ENCODE results near the gene HMOX1. TPM values are rescaled to one million over a fixed set of nuclear protein-coding genes. Genes with fewer than 3 reads are reported as not detected.

Gene HMOX1, protein sequence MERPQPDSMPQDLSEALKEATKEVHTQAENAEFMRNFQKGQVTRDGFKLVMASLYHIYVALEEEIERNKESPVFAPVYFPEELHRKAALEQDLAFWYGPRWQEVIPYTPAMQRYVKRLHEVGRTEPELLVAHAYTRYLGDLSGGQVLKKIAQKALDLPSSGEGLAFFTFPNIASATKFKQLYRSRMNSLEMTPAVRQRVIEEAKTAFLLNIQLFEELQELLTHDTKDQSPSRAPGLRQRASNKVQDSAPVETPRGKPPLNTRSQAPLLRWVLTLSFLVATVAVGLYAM
- 8.0 and 34.6 TPM in 2 replicates for total RNA-seq

DNA sequence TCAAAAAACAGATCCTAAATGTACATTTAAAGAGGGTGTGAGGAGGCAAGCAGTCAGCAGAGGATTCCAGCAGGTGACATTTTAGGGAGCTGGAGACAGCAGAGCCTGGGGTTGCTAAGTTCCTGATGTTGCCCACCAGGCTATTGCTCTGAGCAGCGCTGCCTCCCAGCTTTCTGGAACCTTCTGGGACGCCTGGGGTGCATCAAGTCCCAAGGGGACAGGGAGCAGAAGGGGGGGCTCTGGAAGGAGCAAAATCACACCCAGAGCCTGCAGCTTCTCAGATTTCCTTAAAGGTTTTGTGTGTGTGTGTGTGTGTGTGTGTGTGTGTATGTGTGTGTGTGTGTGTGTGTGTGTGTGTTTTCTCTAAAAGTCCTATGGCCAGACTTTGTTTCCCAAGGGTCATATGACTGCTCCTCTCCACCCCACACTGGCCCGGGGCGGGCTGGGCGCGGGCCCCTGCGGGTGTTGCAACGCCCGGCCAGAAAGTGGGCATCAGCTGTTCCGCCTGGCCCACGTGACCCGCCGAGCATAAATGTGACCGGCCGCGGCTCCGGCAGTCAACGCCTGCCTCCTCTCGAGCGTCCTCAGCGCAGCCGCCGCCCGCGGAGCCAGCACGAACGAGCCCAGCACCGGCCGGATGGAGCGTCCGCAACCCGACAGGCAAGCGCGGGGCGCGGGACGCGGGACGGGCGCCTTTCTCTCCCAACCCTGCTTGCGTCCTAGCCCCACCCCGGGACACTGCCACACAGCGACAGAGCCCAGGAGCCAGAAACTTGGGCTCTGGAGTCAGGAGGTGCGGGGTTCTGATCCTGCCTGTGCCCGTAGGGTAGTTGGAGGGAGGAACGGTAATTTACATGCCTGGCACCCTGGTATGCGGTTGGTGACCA is at the start of gene HMOX1:
TSS of gene HMOX1 (plus strand) at position 560 of the 887 bp plus-strand sequence. CDS start at position 638, 78 bp downstream.

DNA sequence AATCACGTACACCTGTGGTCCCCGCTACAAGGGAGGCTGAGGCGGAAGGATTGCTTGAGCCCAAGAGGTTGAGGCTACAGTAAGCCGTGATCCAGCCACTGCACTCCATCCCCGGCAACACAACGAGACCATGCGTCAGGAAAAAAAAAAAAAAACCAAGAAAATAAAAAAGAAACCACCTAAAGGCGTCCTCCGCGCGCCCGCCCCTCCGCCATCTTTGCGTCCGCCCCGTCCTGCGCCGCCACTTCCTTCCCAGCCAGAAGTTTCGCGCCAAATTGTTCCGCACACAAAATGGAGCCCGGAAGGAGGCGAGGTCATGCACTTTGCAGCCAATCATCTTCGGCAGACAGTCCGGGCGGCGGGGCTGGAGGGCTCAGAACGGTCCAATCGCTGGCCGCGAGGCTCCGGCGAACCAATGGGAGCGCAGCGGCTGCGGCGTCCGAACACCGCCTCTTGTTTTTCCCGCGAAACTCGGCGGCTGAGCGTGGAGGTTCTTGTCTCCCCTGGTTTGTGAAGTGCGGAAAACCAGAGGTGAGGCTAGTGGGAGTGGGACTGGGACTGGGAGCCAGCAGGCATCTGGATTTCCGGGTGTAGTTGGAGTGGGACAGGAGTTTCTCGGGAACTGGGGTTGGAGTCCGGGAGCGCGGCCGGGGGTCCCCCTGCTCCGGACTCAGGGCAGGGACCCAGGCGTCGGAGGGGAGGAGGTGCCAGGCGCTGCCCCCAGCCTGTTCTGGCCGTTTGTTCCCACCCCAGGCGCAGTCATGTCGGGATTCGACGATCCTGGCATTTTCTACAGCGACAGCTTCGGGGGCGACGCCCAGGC is 19.0 kb downstream of the HMOX1 start, which contains the start of gene MCM5:
TSS of gene MCM5 (plus strand) at position 463 of the 823 bp plus-strand sequence. CDS start at position 762, 299 bp downstream.

Small RNA genes within 50 kb of the gene (small RNA-seq; reads per million reads assigned to genes)
- 3.7 reads per million, percentile 83 among the genes with 10 or more reads in this experiment for gene MIR3909 (ENCODE audit: low replicate concordance)
- gene MIR6069 (ENCODE audit: low replicate concordance): not detected

Other genes starting within 250 kb of the HMOX1 start
- 12.9 and 27.9 TPM in 2 replicates for gene HMGXB4, start 123.6 kb upstream of the HMOX1 start, total RNA-seq
- 75.2 and 269 TPM in 2 replicates for gene TOM1, start 81.2 kb upstream of the HMOX1 start, total RNA-seq
- 8.1 and 85.8 TPM in 2 replicates for gene MCM5, start 19.0 kb downstream of the HMOX1 start, total RNA-seq
- gene RASD2, start 159.7 kb downstream of the HMOX1 start, total RNA-seq: not detected in 2 replicates
- gene MB, start 236.2 kb downstream of the HMOX1 start, total RNA-seq: not detected in 2 replicates

All from placental pericyte (primary cell).